HG02759 (cell line): ENCODE data around the gene S100A10.

ENCODE experiments used
- ATAC-seq: cut with Tn5 transposase; IDR thresholded peaks from one replicate; pipeline ENCODE4 v1.9.1; 2021; ENCODE audit warnings: mild to moderate bottlenecking, moderate library complexity; ENCODE audit not compliant: unreplicated experiment

The S100A10 gene

DNA sequence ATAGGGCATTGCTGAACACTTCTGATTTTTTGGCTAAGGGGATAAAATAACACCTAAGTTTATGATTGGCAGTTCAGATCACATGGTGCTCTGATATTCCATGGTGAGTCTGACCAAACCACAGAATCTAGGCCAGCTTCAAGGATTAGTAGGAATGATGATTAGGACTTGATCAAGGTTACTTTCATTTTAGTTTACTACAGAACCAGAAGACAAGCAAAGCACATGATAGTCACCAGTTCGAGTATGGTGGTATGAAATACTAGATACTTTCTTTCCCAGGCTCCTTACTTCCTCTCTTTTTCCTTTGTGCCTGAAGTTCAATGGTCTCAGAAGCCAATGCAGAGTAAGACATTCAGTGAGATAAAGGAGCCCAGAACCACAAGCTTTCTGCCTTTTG, 26.6 kb downstream of the S100A10 start:
- ATAC-seq, result no peak

- ATAC-seq, result no peak
Measured at GRCh38 chr1:151966061-151966460, 27.6 kb downstream of the S100A10 start.

DNA sequence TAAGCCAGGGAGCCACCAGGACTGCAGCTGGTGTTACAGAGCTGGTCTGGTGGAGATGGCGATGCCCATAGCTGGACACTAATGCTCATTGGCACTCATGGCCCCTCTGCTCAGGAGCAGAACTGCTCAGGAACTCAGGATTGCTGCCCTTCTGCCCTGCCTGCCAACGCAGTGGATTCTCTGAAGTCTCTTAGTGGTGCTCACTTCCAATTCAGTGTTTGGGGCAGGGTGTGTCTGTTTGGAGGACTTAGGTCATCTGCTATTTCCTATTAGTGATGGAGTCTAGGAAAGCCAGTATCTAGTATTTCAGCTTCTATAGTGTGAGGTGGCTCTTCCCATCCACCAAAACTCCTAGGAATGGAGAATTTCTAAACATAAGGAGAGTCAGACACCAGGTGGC, 29.1 kb downstream of the S100A10 start:
- no peak for ATAC-seq

- no peak for ATAC-seq
Measured at GRCh38 chr1:151963288-151963687, 30.4 kb downstream of the S100A10 start.

DNA sequence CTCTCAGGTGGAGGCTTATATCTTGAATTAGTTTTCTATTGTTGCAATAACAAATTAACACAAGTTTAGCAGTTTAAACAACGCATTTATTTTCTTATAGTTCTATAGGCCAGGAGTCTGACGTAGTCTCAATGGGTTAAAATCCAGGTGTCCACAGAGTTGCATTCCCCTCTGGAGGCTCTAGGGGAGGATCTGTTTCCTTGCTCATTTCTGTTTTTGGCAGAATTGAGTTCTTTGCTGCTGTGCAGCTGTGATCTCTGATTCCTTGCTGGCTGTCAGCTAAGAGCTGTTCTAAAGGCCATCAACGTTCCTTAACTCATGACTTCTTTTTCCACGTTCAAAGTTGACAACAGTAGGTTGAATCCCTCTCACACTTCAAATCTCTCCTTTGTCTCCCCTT, 31.8 kb downstream of the S100A10 start:
- ATAC-seq, result no peak

GRCh38 chr1:151960780-151961513, 32.7 kb downstream of the S100A10 start:
- ATAC-seq, result no peak

DNA sequence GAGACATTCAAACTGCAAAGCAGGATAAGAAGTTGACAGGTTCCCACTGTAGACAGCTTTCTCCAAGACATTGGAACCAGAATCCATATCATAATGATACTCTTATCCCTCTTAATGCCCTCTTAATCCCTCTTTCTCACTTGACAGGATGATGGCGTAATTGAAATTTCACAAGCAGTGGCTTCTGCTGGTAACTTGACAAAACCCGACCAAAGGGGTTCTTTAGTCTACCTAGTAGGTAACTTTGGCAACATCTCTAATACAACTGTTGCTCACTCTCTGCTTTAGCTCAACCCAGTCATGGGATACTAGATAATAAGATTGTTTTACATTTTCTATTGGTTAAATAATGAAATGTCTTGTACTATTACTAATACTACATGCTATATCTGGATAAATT, 34.7 kb downstream of the S100A10 start:
- no peak for ATAC-seq

- ATAC-seq, result no peak
Measured at GRCh38 chr1:151956957-151957497, 36.6 kb downstream of the S100A10 start.

GRCh38 chr1:151953409-151954094, 40.1 kb downstream of the S100A10 start:
- no peak for ATAC-seq

- no peak for ATAC-seq
Measured at GRCh38 chr1:151952811-151953210, 40.8 kb downstream of the S100A10 start.

DNA sequence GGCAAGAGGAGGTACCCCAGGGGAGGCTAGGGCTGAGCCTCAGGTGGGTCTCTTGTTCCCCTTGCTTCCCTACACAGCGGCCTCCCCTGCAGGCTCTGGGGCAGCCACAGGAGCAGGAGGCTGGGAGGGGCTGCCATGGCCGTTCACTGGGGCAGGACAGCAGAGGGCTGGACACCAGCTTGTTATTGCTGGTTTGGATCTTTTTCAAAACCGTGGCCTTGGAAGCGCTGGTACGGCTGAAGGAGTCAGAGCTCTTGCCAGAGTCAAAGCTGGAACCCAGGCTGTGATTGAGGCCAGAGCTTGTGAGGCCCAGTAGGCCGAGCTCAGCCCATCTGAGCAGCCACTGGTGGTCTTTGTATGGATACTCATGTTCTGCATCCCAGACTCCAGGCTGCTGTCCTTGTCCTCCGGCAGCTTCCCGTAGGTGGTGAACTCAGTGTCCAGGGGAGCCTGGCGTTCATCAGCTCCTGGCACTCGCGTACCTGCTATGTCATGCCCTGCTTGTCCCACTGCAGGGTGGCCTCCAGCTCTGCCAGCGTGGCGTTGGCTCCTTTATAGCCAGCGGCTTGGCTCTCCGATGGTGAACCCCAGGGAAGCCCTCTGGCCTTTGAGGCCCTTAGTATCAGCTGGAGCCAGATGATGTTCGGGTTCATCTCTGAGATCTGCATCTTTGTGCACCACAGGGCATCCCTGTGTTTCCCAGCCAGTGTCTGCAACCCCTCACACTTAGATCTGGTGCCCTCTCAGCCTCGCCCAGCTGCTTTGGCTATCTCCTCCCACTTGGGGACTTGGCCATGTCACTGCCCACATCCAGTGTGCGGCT, 44.1 kb downstream of the S100A10 start:
- no peak for ATAC-seq

DNA sequence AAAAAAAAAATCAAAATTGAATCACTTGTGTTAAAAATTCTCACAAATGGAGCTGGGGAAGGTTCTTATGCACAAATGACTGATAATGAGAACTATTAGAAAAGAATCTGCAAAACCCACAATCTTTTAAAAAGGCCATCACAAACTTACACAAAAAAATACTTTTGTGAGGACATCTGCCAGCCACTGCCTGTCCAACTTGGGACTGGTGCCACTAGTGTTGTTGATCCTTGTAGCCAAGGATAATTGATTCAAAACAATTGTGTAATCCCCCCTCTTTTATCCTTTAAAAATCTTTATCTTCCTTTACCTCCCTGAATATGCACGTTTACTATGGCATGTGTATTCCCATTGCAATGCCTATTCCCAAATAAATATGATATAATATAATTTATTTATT, 45.2 kb downstream of the S100A10 start:
- ATAC-seq, result no peak

DNA sequence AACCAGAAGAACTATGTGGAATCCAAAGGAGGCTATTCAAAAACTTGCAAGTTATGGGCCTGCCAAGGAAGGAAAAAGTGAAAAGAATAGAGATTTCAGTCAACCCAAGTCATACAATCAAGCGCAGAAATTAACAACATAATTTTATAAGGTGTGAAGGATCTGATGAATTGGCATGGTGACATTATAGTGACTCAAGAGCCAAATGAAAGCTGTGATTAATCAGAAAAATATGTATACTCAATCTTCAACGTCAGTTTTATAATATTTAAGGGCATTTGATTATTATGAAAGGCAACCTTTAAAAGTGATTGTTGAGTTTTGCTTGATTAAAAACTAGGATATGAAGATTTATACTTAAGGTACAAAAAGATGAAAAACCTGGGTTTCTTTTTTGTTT, 46.5 kb downstream of the S100A10 start:
- no peak for ATAC-seq

GRCh38 chr1:151945725-151946722, 47.6 kb downstream of the S100A10 start:
- peak; percentile 55 for ATAC-seq

GRCh38 chr1:151944857-151945575, 48.6 kb downstream of the S100A10 start:
- ATAC-seq, result no peak

DNA sequence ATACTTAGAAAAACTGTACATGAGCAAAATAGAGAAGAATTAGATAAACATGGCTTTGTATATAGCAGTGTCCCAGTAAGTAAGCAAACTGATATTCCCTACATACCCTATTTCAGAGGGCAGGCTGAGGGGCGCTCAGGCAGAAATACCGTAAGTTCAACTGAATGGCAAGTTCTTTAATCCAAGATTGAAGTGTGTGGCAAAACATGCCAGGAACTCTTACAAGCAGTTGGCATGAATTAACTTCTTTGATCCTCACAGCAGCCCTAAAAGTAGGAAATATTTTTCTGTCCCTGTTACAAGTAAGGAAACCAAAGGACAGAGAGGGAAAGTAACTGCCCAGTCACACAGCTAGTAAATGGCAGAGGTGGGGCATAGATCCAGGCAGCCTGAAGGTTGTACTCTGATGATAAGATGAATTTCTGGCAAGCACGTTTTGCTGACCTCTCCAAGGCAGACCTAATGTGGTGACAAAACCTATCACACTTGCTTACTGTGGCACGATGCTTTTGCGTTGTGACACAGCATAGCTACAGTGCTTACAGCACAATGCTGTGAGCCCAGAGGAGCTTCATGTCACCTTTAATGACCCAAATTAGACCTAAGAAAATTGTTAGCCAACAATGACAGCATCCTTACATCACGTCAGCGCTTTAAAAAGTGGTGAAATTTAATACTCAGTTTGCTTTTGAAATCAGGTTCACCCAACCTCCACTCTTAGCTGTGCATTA, 49.4 kb downstream of the S100A10 start:
- no peak for ATAC-seq

DNA sequence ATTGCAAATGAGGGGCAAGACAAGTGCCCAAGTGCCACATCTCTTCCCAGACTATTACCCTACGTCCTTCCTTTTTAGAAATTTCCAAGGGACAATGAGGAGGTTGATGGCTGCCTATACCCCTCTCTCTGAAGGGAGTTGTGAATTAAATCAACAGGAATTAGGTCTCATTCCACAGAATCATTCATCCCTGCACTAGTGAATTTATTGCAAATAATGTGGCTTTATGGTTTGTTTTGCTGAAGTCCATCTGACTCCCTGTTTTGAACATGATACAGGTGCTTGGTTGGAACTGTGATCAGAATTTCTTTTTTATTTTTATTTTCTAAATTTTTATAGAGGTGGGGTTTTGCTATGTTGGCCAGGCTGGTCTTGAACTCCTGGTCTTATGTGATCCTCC, 50.1 kb downstream of the S100A10 start:
- ATAC-seq, result no peak

GRCh38 chr1:151942882-151943281, 50.8 kb downstream of the S100A10 start:
- ATAC-seq, result no peak

DNA sequence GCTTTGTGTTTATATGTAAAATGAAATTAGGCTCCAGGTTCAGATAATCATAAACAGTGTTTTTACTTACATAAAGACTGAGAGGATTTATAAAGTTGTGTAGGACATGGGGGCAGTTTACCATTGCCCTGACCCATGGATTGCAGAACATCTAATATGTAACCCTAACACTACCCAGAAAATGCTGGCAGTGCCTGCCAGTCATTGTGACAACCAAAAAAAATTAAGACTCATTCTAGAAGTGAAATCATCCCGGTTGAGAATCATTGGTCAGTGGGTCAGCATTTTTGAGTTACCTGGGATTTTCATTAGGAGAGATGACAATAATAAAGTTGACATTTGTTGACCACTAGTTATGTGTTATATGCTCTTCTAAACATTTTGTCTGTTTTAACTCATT, 53.1 kb downstream of the S100A10 start:
- no peak for ATAC-seq
